ENCODE data around the gene LASP1. TPM values are rescaled to one million over a fixed set of nuclear protein-coding genes. Genes with fewer than 3 reads are reported as not detected.

LASP1 gene
- polyA plus RNA-seq, 1 of the 3 experiments (the other 2 are of a cell fraction): 102 TPM

DNA sequence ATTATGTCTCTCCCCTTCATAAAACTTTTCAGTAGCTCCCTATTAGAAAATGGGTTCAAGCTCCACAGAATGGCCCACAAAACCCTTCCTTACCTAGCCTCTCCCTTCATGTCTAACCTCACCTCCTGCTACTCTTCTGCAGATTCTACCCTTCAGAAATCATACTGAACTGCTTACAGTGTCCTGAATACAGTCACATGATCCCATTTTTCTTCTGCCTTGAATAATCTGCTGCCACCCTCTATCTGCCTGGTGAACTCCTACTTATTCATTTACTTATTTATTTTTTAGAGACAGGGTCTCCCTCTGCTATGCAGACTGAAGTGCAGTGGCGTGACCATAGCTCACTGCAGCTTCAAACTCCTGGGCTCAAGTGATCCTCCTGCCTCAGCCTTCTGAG lies 70.5 kb downstream of the LASP1 start:
- Histone ChIP-seq H3K27ac (ENCODE audit: low read depth in 2 of 2, low read length in 1 of 2) (no peak overlapping the region), H3K9me2 (no peaks in the 10 kb centered on the region), H3K36me3 (replicated peaks in 1 of 2; ENCODE audit: control insufficient read depth in 1 of 2, insufficient read depth in 2 of 2, low read length in 1 of 2) (no peaks in the 10 kb centered on the region), H3K4me3 (ENCODE audit: low read depth in 2 of 2, low read length in 1 of 2) (no peak overlapping the region), H3F3A (replicated peaks; ENCODE audit: insufficient read depth) (peaks cover 13% of the 10 kb centered on the region), H4K20me1 (ENCODE audit: insufficient read depth) (no peaks in the 10 kb centered on the region), H3K79me2 (ENCODE audit: insufficient read depth) (no peaks in the 10 kb centered on the region), H3K27me3 (ENCODE audit: insufficient read depth) (no peaks in the 10 kb centered on the region), H3K9ac (no peak overlapping the region), H3K4me2 (no peak overlapping the region), H3K9me3 (no peaks in the 10 kb centered on the region), H3K4me1 (ENCODE audit: control insufficient read depth in 1 of 2, insufficient read depth in 2 of 2, low read depth in 1 of 2, low read length in 1 of 2) (no peaks in the 10 kb centered on the region; a peak in 1 of 4 replicates), H2AFZ (ENCODE audit: low read depth) (no peak overlapping the region)
- DNase-seq: no peak
- no peak for TF ChIP-seq CHD2 (IDR thresholded peaks at IDR 0.05; ENCODE audit: low read length, partially characterized antibody)
- no peak for TF ChIP-seq EZH2phosphoT487 (IDR thresholded peaks at IDR 0.05; ENCODE audit: borderline replicate concordance, low read depth)
- TF ChIP-seq, protein P1, sequence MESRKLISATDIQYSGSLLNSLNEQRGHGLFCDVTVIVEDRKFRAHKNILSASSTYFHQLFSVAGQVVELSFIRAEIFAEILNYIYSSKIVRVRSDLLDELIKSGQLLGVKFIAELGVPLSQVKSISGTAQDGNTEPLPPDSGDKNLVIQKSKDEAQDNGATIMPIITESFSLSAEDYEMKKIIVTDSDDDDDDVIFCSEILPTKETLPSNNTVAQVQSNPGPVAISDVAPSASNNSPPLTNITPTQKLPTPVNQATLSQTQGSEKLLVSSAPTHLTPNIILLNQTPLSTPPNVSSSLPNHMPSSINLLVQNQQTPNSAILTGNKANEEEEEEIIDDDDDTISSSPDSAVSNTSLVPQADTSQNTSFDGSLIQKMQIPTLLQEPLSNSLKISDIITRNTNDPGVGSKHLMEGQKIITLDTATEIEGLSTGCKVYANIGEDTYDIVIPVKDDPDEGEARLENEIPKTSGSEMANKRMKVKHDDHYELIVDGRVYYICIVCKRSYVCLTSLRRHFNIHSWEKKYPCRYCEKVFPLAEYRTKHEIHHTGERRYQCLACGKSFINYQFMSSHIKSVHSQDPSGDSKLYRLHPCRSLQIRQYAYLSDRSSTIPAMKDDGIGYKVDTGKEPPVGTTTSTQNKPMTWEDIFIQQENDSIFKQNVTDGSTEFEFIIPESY (IDR thresholded peaks at IDR 0.05; ENCODE audit: borderline replicate concordance, low read depth): no peak
- TF ChIP-seq GABPA (IDR thresholded peaks at IDR 0.05; ENCODE audit: low read depth): no peak
- no peak for TF ChIP-seq EP300 (IDR thresholded peaks at IDR 0.05; ENCODE audit: borderline replicate concordance in 1 of 2, low read depth in 1 of 2, low read length in 1 of 2)
- ChIA-PET CTCF (interaction anchor here (0.9 to 1.8 kb wide), 4 partner anchors 10 to 43 kb away, joined by 3 to 5 read pairs (median 4); no protein-coding TSS in a partner anchor), POLR2A (interaction anchor here (1.8 kb wide), 1 partner anchor 86 kb away, joined by 4 read pairs; the partner anchor contains the start of gene RPL23)
- 96% methylated on average over 1 of the region's 1 CpG for WGBS (ENCODE audit: low lambda C conversion rate)

DNA sequence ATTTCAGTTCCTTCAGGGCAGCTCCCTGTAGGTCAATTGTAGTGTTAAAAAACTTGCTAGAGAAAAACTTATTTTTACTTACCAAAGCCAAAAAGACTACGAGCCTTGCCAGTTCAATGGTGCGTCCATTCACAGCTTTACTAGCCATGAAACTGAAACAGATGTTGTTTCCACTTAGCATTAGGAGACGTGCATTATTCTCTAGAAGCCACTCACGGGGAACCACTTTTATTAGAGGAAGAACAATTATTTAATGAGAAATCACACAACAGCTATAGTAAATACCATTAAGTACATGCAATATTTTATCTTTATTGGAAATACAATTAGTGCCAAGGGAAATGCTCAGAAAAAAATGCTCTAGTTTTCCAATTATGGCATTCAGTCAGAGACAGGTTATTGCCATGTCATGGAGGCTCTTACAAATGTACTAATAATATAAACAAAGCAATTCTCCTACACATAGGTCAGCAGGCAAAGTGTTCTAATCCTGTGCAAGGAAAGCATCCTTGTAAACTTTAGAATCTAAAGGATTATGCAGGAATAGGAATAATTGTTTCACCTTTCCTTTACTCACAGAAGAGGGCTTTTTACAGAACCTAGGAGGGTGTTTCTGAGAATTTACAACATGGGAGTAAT lies 73.0 kb downstream of the LASP1 start:
- WGBS (ENCODE audit: low lambda C conversion rate): 72% methylated on average over 4 of the region's 4 CpGs
- H3K4me2 ChIP-seq: no peak overlapping the region

More for the DNA sequence above, 73.0 kb downstream of the LASP1 start:
- Histone ChIP-seq H3K36me3 (replicated peaks in 1 of 2; ENCODE audit: control insufficient read depth in 1 of 2, insufficient read depth in 2 of 2, low read length in 1 of 2) (no peaks in the 10 kb centered on the region), H3K4me1 (ENCODE audit: control insufficient read depth in 1 of 2, insufficient read depth in 2 of 2, low read depth in 1 of 2, low read length in 1 of 2) (no peaks in the 10 kb centered on the region; a peak in 1 of 4 replicates), H2AFZ (ENCODE audit: low read depth) (no peak overlapping the region), H3K27ac (ENCODE audit: low read depth in 2 of 2, low read length in 1 of 2) (no peak overlapping the region), H3K27me3 (ENCODE audit: insufficient read depth) (no peaks in the 10 kb centered on the region), H3K4me3 (ENCODE audit: low read depth in 2 of 2, low read length in 1 of 2) (no peak overlapping the region), H3K9me3 (no peaks in the 10 kb centered on the region), H3K79me2 (ENCODE audit: insufficient read depth) (no peaks in the 10 kb centered on the region), H3F3A (replicated peaks; ENCODE audit: insufficient read depth) (peaks cover 10% of the 10 kb centered on the region), H3K9ac (no peak overlapping the region), H3K9me2 (no peaks in the 10 kb centered on the region), H4K20me1 (ENCODE audit: insufficient read depth) (no peaks in the 10 kb centered on the region)
- CTCF ChIA-PET: interaction anchor here (0.8 to 1.4 kb wide), 2 partner anchors 9 to 11 kb away, joined by 3 read pairs; no protein-coding TSS in a partner anchor
- TF ChIP-seq FOXM1 (IDR thresholded peaks at IDR 0.05; ENCODE audit: low read depth) (no peak), SMC3 (IDR thresholded peaks at IDR 0.05; ENCODE audit: low read depth, low read length) (no peak), ELF1 (IDR thresholded peaks at IDR 0.05) (no peak), TCF12 (IDR thresholded peaks at IDR 0.05) (no peak), YY1 (IDR thresholded peaks at IDR 0.05; ENCODE audit: low read depth) (no peak), NRF1 (IDR thresholded peaks at IDR 0.05; ENCODE audit: low read depth, low read length) (no peak), MXI1 (IDR thresholded peaks at IDR 0.05; ENCODE audit: low read depth, low read length) (no peak), FOXJ3 (CRISPR knock-in tag; IDR thresholded peaks at IDR 0.05) (no peak), EZH2phosphoT487 (IDR thresholded peaks at IDR 0.05; ENCODE audit: borderline replicate concordance, low read depth) (no peak), JUND (IDR thresholded peaks at IDR 0.05) (no peak), GATA2 (CRISPR knock-in tag; IDR thresholded peaks at IDR 0.05) (no peak)
- TF ChIP-seq, protein P2, sequence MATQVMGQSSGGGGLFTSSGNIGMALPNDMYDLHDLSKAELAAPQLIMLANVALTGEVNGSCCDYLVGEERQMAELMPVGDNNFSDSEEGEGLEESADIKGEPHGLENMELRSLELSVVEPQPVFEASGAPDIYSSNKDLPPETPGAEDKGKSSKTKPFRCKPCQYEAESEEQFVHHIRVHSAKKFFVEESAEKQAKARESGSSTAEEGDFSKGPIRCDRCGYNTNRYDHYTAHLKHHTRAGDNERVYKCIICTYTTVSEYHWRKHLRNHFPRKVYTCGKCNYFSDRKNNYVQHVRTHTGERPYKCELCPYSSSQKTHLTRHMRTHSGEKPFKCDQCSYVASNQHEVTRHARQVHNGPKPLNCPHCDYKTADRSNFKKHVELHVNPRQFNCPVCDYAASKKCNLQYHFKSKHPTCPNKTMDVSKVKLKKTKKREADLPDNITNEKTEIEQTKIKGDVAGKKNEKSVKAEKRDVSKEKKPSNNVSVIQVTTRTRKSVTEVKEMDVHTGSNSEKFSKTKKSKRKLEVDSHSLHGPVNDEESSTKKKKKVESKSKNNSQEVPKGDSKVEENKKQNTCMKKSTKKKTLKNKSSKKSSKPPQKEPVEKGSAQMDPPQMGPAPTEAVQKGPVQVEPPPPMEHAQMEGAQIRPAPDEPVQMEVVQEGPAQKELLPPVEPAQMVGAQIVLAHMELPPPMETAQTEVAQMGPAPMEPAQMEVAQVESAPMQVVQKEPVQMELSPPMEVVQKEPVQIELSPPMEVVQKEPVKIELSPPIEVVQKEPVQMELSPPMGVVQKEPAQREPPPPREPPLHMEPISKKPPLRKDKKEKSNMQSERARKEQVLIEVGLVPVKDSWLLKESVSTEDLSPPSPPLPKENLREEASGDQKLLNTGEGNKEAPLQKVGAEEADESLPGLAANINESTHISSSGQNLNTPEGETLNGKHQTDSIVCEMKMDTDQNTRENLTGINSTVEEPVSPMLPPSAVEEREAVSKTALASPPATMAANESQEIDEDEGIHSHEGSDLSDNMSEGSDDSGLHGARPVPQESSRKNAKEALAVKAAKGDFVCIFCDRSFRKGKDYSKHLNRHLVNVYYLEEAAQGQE (IDR thresholded peaks at IDR 0.05; ENCODE audit: low read depth, low read length): no peak
- TF ChIP-seq, protein P3, sequence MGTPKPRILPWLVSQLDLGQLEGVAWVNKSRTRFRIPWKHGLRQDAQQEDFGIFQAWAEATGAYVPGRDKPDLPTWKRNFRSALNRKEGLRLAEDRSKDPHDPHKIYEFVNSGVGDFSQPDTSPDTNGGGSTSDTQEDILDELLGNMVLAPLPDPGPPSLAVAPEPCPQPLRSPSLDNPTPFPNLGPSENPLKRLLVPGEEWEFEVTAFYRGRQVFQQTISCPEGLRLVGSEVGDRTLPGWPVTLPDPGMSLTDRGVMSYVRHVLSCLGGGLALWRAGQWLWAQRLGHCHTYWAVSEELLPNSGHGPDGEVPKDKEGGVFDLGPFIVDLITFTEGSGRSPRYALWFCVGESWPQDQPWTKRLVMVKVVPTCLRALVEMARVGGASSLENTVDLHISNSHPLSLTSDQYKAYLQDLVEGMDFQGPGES (IDR thresholded peaks at IDR 0.05; ENCODE audit: low read depth, low read length): no peak
- TF ChIP-seq, protein P4, sequence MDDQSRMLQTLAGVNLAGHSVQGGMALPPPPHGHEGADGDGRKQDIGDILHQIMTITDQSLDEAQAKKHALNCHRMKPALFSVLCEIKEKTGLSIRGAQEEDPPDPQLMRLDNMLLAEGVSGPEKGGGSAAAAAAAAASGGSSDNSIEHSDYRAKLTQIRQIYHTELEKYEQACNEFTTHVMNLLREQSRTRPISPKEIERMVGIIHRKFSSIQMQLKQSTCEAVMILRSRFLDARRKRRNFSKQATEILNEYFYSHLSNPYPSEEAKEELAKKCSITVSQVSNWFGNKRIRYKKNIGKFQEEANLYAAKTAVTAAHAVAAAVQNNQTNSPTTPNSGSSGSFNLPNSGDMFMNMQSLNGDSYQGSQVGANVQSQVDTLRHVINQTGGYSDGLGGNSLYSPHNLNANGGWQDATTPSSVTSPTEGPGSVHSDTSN (IDR thresholded peaks at IDR 0.05): no peak
- TF ChIP-seq, protein P5, sequence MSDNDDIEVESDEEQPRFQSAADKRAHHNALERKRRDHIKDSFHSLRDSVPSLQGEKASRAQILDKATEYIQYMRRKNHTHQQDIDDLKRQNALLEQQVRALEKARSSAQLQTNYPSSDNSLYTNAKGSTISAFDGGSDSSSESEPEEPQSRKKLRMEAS (IDR thresholded peaks at IDR 0.05; ENCODE audit: low read depth): no peak
- POLR2A ChIA-PET: no interaction called here
- DNase-seq: no peak

All from SK-N-SH (cell line).